ENCODE data around the gene CPE.

- TF ChIP-seq CTCF (IDR thresholded peaks at IDR 0.05) (no peak), EZH2 (IDR thresholded peaks at IDR 0.05) (no peak), EZH2phosphoT487 (IDR thresholded peaks at IDR 0.05) (no peak)
These were observed 19.3 kb upstream of the CPE start for GRCh38 chr4:165359506-165359905.
